ENCODE results near the gene ZNF865. TPM values are rescaled to one million over a fixed set of nuclear protein-coding genes. Genes with fewer than 3 reads are reported as not detected.

The ZNF865 gene
- total and polyA plus RNA-seq, 2 experiments from 2014 or later, result 1.9 to 11.2 TPM

GRCh38 chr19:55636723-55637122, 31.3 kb downstream of the ZNF865 start:
- no peak for TF ChIP-seq CTCF (IDR thresholded peaks at IDR 0.05; ENCODE audit: low read depth, low read length)
- H3K9me3 ChIP-seq (ENCODE audit: low read depth), result no peaks in the 10 kb centered on the region
- no peaks in the 10 kb centered on the region for H3K27me3 ChIP-seq
- H3K36me3 ChIP-seq, result no peaks in the 10 kb centered on the region
- no peak overlapping the region for H3K4me3 ChIP-seq
- peaks cover 5% of the 10 kb centered on the region for H3K4me1 ChIP-seq (ENCODE audit: low read depth)
- DNase-seq (ENCODE audit: low read depth in 1 of 2, low spot score in 1 of 2), result no peak
- H3K27ac ChIP-seq, result no peak overlapping the region

DNA sequence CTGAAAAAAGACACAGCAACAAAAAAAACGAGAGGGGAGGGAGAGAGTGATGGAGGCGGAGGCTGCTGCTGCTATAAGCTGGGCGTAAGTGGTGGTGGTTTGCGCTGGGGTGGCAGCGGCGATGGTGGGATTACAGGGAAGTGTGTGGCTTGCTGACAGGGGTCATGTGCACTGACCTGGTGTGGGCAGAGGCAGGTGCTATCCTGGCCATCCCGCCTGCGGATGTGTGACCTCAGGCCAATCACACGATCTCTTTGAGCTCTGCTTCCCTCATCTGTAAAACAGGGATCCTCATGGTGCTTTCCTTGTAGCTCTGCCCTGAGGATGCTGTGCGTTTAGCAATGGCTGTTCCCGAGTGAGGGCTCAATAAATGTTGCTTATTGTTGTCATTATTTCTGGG, 32.1 kb downstream of the ZNF865 start:
- Histone ChIP-seq H3K4me3 (no peak overlapping the region), H3K27ac (no peak overlapping the region), H3K27me3 (no peaks in the 10 kb centered on the region), H3K4me1 (ENCODE audit: low read depth) (peaks cover 8% of the 10 kb centered on the region), H3K9me3 (ENCODE audit: low read depth) (no peaks in the 10 kb centered on the region), H3K36me3 (no peaks in the 10 kb centered on the region)
- no peak for DNase-seq (ENCODE audit: low read depth in 1 of 2, low spot score in 1 of 2)
- TF ChIP-seq CTCF (IDR thresholded peaks at IDR 0.05; ENCODE audit: low read depth, low read length), result no peak

GRCh38 chr19:55638864-55639359, 33.5 kb downstream of the ZNF865 start:
- peak; percentile 38 to 41 for DNase-seq (ENCODE audit: low read depth in 1 of 2, low spot score in 1 of 2)
- Histone ChIP-seq H3K36me3 (no peaks in the 10 kb centered on the region), H3K9me3 (ENCODE audit: low read depth) (no peaks in the 10 kb centered on the region), H3K4me3 (no peak overlapping the region), H3K4me1 (ENCODE audit: low read depth) (peaks cover 15% of the 10 kb centered on the region), H3K27me3 (no peaks in the 10 kb centered on the region), H3K27ac (no peak overlapping the region)
- TF ChIP-seq CTCF (IDR thresholded peaks at IDR 0.05; ENCODE audit: low read depth, low read length), result peak; percentile 46

DNA sequence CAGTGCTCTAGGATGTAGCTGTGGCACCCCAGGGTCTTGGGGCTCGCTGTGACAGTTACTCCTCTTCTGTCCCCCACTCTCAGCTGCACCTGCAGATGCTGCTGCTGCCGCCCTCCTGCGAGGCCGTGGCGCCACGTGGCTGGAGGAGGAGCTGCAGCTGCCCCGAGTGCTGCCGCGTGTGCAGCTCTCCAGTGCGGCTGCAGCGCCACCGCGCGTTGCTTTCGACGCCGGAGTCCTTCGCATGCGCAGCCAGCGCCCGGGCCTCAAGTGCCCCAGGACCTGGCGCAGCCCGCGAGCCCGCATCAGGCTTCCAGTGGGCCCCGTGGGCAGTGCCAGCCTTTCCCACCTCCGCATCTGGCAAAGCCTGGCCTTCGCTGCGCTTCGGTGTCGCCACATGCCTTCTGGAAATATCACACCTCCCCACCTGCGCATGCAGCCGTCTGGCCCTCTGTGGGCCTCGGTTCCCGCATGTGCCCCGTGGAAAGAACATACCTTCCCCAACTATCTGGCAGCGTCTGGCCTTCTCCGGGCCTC, 34.7 kb downstream of the ZNF865 start:
- H3K4me1 ChIP-seq (ENCODE audit: low read depth), result peaks cover 21% of the 10 kb centered on the region
- H3K9me3 ChIP-seq (ENCODE audit: low read depth), result no peaks in the 10 kb centered on the region
- DNase-seq (ENCODE audit: low read depth in 1 of 2, low spot score in 1 of 2), result peak in 1 of 2 donors; percentile 79

GRCh38 chr19:55640577-55641425, 35.4 kb downstream of the ZNF865 start, which contains the start of gene ZNF580:
Gene ZNF580, plus strand, starts transcription at chr19:55641002. Its CDS starts 1,507 bp downstream, at chr19:55642509.
- peaks cover 19% of the 10 kb centered on the region for H3K4me1 ChIP-seq (ENCODE audit: low read depth)
- TF ChIP-seq CTCF (IDR thresholded peaks at IDR 0.05; ENCODE audit: low read depth, low read length), result no peak
- no peaks in the 10 kb centered on the region for H3K9me3 ChIP-seq (ENCODE audit: low read depth)
- H3K27ac ChIP-seq, result peak within 1 kb of the TSS; percentile 91
- peak within 1 kb of the TSS; percentile 95 for H3K4me3 ChIP-seq
- no peaks in the 10 kb centered on the region for H3K36me3 ChIP-seq
- peak; percentile 73 to 93 for DNase-seq (ENCODE audit: low read depth in 1 of 2, low spot score in 1 of 2)
- H3K27me3 ChIP-seq, result no peaks in the 10 kb centered on the region

More for the DNA sequence above, 34.7 kb downstream of the ZNF865 start:
- H3K27me3 ChIP-seq, result no peaks in the 10 kb centered on the region
- peak overlapping the region; percentile 95 for H3K4me3 ChIP-seq
- peak; percentile 49 for TF ChIP-seq CTCF (IDR thresholded peaks at IDR 0.05; ENCODE audit: low read depth, low read length)
- peak overlapping the region; percentile 91 for H3K27ac ChIP-seq
- no peaks in the 10 kb centered on the region for H3K36me3 ChIP-seq
